ENCODE data around the gene ZNF865.

ZNF865 gene

GRCh38 chr19:55609326-55609725 is 3.9 kb downstream of the ZNF865 start:
- DNase-seq = no peak

GRCh38 chr19:55611300-55611982 is 6.0 kb downstream of the ZNF865 start:
- DNase-seq = no peak

- no peak for DNase-seq
Measured at GRCh38 chr19:55611983-55612645, 6.7 kb downstream of the ZNF865 start.

- no peak for DNase-seq
Measured at GRCh38 chr19:55613396-55613795, 7.9 kb downstream of the ZNF865 start.

GRCh38 chr19:55613930-55614710 is 8.7 kb downstream of the ZNF865 start:
- DNase-seq = no peak

GRCh38 chr19:55614711-55615542 is 9.5 kb downstream of the ZNF865 start:
- DNase-seq = no peak

GRCh38 chr19:55615543-55616394 is 10.3 kb downstream of the ZNF865 start:
- no peak for DNase-seq

GRCh38 chr19:55616395-55616875 is 11.0 kb downstream of the ZNF865 start:
- no peak for DNase-seq

GRCh38 chr19:55617426-55617825 is 12.0 kb downstream of the ZNF865 start:
- no peak for DNase-seq

- no peak for DNase-seq
Measured at GRCh38 chr19:55618426-55618825, 13.0 kb downstream of the ZNF865 start.

GRCh38 chr19:55619286-55619685 is 13.8 kb downstream of the ZNF865 start:
- no peak for DNase-seq

- no peak for DNase-seq
Measured at GRCh38 chr19:55620410-55621204, 15.2 kb downstream of the ZNF865 start.

- DNase-seq = no peak
Measured at GRCh38 chr19:55621205-55621672, 15.8 kb downstream of the ZNF865 start.

GRCh38 chr19:55621673-55622231 is 16.3 kb downstream of the ZNF865 start:
- DNase-seq = no peak

GRCh38 chr19:55622242-55622969 is 17.0 kb downstream of the ZNF865 start:
- no peak for DNase-seq

GRCh38 chr19:55623130-55623529 is 17.7 kb downstream of the ZNF865 start:
- no peak for DNase-seq

- no peak for DNase-seq
Measured at GRCh38 chr19:55623561-55623960, 18.1 kb downstream of the ZNF865 start.

GRCh38 chr19:55624109-55625003 is 18.9 kb downstream of the ZNF865 start, which contains the start of gene ZNF784:
Gene ZNF784 (minus strand): TSS chr19:55624566. CDS start chr19:55624561, 5 bp downstream.
- peak; percentile 94 to 95 for DNase-seq

- DNase-seq = no peak
Measured at GRCh38 chr19:55625004-55625326, 19.5 kb downstream of the ZNF865 start.
